NCI-H446 treated with DMSO at 0.1 percent for 48 hours (cell line): ENCODE data around the gene RSU1.

Source experiments
- DNase-seq: peaks from one replicate; lab custom pipeline; 2025; lab: John Stamatoyannopoulos, UW

The RSU1 gene

DNA sequence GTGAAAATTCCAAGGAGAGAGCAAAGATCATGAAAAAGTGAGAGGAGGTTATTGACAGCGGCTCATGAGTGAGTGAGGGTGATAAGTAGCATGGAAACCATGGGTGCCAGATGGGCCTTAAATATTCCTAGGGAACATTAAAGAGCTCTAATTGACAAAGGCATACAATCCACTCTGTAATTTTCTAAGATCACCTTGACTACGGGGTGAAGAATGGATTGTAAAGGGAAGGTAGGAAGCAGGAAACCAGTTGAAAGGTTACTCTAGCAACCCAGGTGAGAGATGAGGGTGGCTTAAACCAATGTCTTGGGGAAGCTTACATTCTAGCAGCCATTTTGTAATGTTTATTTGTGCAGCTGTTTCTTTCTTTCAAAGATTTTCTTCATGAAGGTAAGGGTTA lies 75.7 kb downstream of the RSU1 start:
- no peak for DNase-seq

- no peak for DNase-seq
These were observed 79.8 kb downstream of the RSU1 start for GRCh38 chr10:16737420-16737819.

DNA sequence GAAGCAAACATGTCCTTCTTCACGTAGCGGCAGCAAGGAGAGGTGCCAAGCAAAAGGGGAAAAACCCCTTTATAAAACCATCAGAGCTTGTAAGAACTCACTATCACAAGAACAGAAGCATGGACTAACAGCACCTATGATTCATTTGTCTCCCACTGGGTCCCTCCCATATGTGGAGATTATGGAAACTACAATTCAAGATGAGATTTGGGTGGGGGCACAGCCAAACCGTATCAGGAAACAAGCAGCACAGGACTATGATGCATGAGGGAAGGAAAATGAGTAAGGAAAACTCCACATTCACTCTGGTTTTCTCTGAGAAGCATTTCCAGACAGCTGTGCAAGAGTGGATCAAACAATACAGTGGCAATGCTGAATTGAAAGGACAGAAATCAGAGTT lies 81.6 kb downstream of the RSU1 start:
- no peak for DNase-seq

DNA sequence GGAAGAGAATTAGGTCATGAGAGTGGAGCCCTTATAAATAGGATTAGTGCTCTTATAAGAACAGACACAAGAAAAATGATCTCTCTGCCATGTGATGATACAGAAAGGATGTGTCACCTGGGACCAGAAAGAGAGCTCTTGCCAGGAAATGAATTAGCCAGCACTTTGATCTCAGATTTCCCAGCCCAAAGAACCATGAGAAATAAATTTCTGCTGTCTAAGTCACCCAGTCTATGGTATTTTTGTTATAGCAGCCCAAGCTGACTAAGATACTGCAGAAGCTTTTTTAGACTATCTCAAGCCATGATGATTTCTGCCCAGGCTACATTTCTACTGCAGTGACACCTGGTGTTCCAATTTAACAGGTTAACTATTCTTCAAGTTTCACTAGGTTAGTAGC lies 84.8 kb downstream of the RSU1 start:
- DNase-seq, result no peak

DNA sequence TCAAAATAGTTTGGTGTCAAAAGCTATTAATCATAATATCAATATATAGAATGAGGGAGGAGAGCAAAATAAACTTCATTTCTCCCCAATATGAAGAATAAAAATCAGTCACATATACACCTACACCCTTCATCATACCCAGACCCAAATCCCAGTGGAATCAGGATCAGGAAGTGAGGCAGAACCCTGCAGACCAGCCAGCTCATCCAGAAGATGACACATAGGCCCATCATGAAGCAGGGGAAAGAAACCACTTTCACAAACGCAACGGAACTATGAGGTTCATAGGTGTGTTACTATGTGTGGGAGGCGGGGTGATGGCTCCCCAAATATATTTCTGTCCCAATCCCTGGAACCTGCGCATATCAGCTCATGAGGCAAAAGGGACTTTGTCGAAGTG lies 89.0 kb downstream of the RSU1 start:
- DNase-seq, result no peak

GRCh38 chr10:16727666-16728065 lies 89.6 kb downstream of the RSU1 start:
- DNase-seq, result no peak

DNA sequence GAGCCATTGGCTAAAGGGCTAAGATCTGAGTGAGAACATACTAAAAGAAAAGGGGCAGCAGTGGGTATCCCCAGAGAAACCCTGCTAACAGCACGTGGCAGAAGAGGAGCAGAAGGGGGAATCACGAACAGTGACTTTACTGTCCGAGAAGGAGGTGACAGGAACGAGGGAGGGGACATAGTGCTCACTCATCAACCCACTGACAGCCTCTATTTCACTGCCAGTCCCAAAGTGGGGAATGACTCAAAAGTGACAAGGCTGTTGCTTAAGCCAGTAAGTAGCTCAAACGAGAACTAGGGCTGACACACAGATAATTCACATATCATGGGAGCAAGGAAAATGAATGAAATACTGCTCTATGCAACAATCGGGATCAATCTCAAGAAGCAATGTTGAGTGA lies 92.7 kb downstream of the RSU1 start:
- DNase-seq, result no peak

GRCh38 chr10:16720812-16721211 lies 96.4 kb downstream of the RSU1 start:
- DNase-seq, result no peak

DNA sequence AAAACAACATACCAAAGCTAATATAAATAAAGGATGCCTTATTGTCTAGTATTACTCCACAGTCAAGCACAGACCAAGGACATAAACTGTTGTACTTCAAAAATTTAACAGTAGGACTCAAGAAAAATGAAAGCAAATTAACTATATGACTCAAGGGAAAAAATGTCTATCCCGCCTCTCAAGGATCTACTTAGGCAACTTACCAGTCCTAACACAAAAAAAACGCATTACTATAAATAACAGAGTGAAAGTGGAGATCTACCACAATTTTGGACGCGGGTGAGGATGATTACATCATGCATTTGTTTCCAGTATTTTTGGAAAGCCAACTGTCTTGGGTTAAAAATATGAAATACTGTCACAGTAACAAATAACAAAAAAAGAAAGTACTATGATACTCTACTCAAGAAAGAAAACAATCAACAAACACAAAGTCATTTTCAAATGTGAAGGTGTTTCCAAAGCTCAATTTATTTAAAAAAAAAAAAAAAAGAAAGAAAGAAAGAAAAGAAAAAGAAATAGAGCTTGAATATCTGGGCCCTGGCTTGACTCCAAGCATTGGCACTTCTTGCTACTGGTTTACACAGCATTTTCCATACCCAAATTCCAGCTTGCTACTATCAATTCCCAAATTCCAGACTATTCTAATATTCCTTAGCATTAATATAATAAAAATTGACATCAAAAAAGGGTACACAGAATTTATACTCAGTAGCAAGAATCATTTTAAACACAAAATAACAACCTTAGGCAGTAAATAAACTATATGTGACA lies 99.4 kb downstream of the RSU1 start:
- DNase-seq, result peak; percentile 60

GRCh38 chr10:16716051-16716450 lies 101.2 kb downstream of the RSU1 start:
- no peak for DNase-seq

GRCh38 chr10:16713290-16713689 lies 103.9 kb downstream of the RSU1 start:
- no peak for DNase-seq

GRCh38 chr10:16712883-16713282 lies 104.3 kb downstream of the RSU1 start:
- DNase-seq, result no peak

GRCh38 chr10:16700331-16700730 lies 116.9 kb downstream of the RSU1 start:
- no peak for DNase-seq

- no peak for DNase-seq
These were observed 117.7 kb downstream of the RSU1 start for GRCh38 chr10:16699435-16700057.

DNA sequence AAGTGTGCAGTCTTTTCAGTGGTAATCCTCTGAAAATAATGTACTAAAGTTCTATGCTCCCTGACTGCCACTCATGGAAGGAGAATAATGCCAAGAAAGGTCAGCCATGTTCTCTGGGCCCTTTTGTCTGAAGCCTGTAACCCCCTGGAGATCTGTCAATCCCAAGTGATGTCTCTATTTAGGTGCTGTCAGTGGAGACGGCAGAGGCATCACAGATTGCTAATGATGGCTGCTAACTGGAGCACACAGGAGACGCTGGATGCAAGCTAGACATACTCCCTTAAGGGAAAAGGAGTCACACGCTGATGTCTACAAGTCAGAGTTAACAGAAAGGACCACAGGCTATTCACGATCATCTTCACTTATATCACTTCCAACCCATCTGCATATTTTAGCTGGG lies 118.8 kb downstream of the RSU1 start:
- DNase-seq, result no peak

- no peak for DNase-seq
These were observed 126.8 kb downstream of the RSU1 start for GRCh38 chr10:16690417-16690816.

DNA sequence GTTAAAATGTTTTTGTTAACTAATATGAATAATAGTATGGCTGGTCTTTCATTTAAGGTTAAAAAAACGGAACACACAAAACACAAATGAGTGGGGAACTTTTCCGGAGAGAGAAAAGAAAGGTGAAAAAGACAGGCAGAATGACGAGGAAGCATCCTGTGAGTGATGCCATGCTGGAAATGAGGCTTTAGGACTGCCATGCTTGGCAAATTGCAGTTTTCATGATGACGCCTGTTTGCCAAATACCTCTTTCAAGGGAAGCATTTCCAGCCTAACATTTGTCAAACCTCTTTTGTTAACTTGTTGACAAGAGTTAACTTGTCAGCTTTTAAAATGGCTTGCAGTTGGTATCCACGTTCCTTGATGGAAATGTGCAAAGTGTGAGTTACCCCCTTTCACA lies 127.5 kb downstream of the RSU1 start:
- no peak for DNase-seq

- no peak for DNase-seq
These were observed 128.0 kb downstream of the RSU1 start for GRCh38 chr10:16689227-16689626.

DNA sequence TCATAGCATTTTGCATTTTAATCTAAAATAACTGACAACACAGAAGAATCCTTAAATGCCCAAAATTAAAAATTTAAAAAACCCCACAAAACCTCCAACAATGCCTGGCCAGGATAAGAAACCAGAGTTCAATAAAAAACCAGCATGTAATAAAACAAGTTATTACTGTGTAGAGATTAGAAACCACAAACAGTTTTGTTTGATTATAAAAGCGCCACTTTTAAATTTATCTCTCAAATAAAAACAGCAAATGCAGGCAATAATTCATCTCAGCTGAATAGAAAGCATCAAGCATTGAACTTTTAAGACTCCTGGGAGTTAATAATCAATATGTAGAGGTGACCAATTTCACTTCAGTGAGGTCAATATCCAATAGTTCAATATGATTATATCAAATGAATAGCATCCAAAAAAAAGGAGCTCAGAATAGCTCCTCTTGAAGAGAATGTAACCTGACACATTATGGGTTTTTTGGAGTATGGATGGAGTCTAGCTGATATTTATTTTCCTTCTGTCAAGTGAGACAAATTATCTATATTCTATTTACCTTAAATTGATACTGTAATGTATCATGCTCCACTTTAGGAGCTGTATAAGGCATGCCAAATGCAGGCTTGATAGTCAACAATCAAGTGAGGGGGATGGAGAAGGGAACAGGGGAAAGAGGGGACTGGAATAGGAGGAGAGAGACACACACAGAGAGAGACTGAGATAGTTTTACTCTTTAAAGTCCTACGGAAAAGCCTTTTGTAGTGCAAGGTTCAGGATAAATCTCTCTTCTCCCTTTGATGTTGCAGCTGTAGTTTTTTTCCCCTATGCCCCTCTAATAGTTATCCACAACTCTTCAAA lies 130.9 kb downstream of the RSU1 start:
- no peak for DNase-seq

DNA sequence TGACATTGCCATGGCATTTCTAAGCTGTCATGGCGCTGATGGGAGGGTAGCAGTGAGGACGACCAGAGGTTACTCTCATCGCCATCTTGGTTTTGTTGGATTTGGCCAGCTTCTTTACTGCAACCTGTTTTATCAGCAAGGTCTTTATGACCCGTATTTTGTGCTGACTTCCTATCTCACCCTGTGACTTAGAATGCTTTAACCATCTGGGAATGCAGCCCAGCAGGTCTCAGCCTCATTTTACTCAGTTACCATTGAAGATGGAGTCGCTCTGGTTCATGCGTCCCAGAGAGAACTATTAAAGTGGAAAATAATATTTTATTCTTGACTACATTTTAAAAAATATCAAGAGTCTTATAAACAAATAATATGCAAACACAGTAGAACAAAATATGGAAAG lies 131.7 kb downstream of the RSU1 start:
- DNase-seq, result no peak

GRCh38 chr10:16681521-16681920 lies 135.7 kb downstream of the RSU1 start:
- no peak for DNase-seq

GRCh38 chr10:16679511-16679910 lies 137.7 kb downstream of the RSU1 start:
- DNase-seq, result no peak

- no peak for DNase-seq
These were observed 141.9 kb downstream of the RSU1 start for GRCh38 chr10:16675334-16675733.
